Astrocyte (in vitro differentiated cells and primary cell): ENCODE data around the gene PSMC2. TPM values are rescaled to one million over a fixed set of nuclear protein-coding genes. Genes with fewer than 3 reads are reported as not detected.

Experiments used
- DNase-seq: peaks from one replicate; pipeline ENCODE4 v3.0.0-alpha.2; 2010; ENCODE audit warnings: low read depth
- FAIRE-seq: peaks from 2 replicates; lab custom pipeline; 2011; peaks lifted over from hg19 to GRCh38; lab: Jason Lieb, UNC
- H2AFZ ChIP-seq: 2 replicates; pipeline ENCODE4 v1.6.0; 2012; ENCODE audit warnings: low read depth, low read length, inconsistent platforms
- H3K27ac ChIP-seq: 2 replicates; pipeline ENCODE4 v1.5.1; 2011; ENCODE audit warnings: low read depth, low read length, inconsistent platforms
- H3K27me3 ChIP-seq: 2 replicates; pipeline ENCODE4 v1.6.0; 2011; ENCODE audit warnings: low read length, inconsistent platforms; ENCODE audit not compliant: insufficient read depth
- H3K36me3 ChIP-seq: 2 replicates; pipeline ENCODE4 v1.5.1; 2011; ENCODE audit warnings: low read length, inconsistent platforms; ENCODE audit not compliant: insufficient read depth
- H3K4me1 ChIP-seq: 2 replicates; pipeline ENCODE4 v1.5.1; 2011; ENCODE audit warnings: low read length, inconsistent platforms; ENCODE audit not compliant: insufficient read depth
- H3K4me2 ChIP-seq: 2 replicates; pipeline ENCODE4 v1.6.0; 2012; ENCODE audit warnings: low read length, inconsistent platforms
- H3K4me3 ChIP-seq: 2 replicates; pipeline ENCODE4 v1.5.1; 2011; ENCODE audit warnings: low read depth, mild to moderate bottlenecking, low read length, inconsistent platforms; ENCODE audit not compliant: insufficient read depth
- H3K79me2 ChIP-seq: 2 replicates; pipeline ENCODE4 v1.6.0; 2012; ENCODE audit warnings: mild to moderate bottlenecking, low read length, inconsistent platforms; ENCODE audit not compliant: insufficient read depth
- H3K9ac ChIP-seq: 2 replicates; pipeline ENCODE4 v1.6.0; 2012; ENCODE audit warnings: mild to moderate bottlenecking, low read length, inconsistent platforms
- H3K9me3 ChIP-seq: 2 replicates; pipeline ENCODE4 v1.5.1; 2012; ENCODE audit warnings: low read depth, mild to moderate bottlenecking, low read length, inconsistent platforms; ENCODE audit not compliant: insufficient read depth
- H4K20me1 ChIP-seq: 2 replicates; pipeline ENCODE4 v1.6.0; 2012; ENCODE audit warnings: low read length, inconsistent platforms; ENCODE audit not compliant: insufficient read depth
- H3K27ac Mint-ChIP-seq: one replicate; pipeline ENCODE4 v1.8.0; 2021; ENCODE audit warnings: mild to moderate bottlenecking, mixed read lengths; ENCODE audit not compliant: unreplicated experiment
- H3K27me3 Mint-ChIP-seq: one replicate; pipeline ENCODE4 v1.8.0; 2021; ENCODE audit warnings: low read depth, mixed read lengths; ENCODE audit not compliant: unreplicated experiment
- H3K36me3 Mint-ChIP-seq: one replicate; pipeline ENCODE4 v1.8.0; 2021; ENCODE audit warnings: low read depth, mixed read lengths; ENCODE audit not compliant: unreplicated experiment
- H3K4me1 Mint-ChIP-seq: one replicate; pipeline ENCODE4 v1.8.0; 2021; ENCODE audit warnings: low read depth, mixed read lengths; ENCODE audit not compliant: unreplicated experiment
- H3K4me3 Mint-ChIP-seq: one replicate; pipeline ENCODE4 v1.8.0; 2021; ENCODE audit warnings: mild to moderate bottlenecking, moderate library complexity, mixed read lengths; ENCODE audit not compliant: unreplicated experiment
- H3K9me3 Mint-ChIP-seq: one replicate; pipeline ENCODE4 v1.8.0; 2021; ENCODE audit warnings: mild to moderate bottlenecking, mixed read lengths; ENCODE audit not compliant: unreplicated experiment
- CTCF ChIP-seq: IDR thresholded peaks from 2 replicates; pipeline ENCODE4 v1.5.1; 2011; ENCODE audit warnings: low read depth, mild to moderate bottlenecking, inconsistent platforms, low read length, moderate library complexity; ENCODE audit not compliant: insufficient read depth
- EZH2 ChIP-seq: IDR thresholded peaks from 2 replicates; pipeline ENCODE4 v1.6.1; 2012; ENCODE audit warnings: mild to moderate bottlenecking, low read length, inconsistent platforms; ENCODE audit not compliant: insufficient read depth
- total RNA-seq: library from RNA; stranded (reverse); gene quantifications from 2 replicates; pipeline ENCODE4 v1.2.1, GENCODE V29; 2021

The PSMC2 gene
- total RNA-seq, 1 donor from 2014 or later, result 146 TPM

- Mint-ChIP-seq H3K36me3 (peaks cover 9% of the 10 kb centered on the region), H3K9me3 (no peaks in the 10 kb centered on the region), H3K4me3 (peak overlapping the region; percentile 89), H3K27me3 (no peaks in the 10 kb centered on the region), H3K4me1 (peaks cover 14% of the 10 kb centered on the region), H3K27ac (peak overlapping the region; percentile 91)
- TF ChIP-seq CTCF, result no peak
- TF ChIP-seq EZH2, result no peak
- Histone ChIP-seq H3K9ac (peak overlapping the region; percentile 91), H3K27me3 (no peaks in the 10 kb centered on the region), H2AFZ (no peak overlapping the region), H4K20me1 (peaks cover 30% of the 10 kb centered on the region), H3K4me2 (peak overlapping the region; percentile 93), H3K4me1 (no peaks in the 10 kb centered on the region), H3K9me3 (no peaks in the 10 kb centered on the region), H3K27ac (no peak overlapping the region), H3K4me3 (peak overlapping the region; percentile 82), H3K79me2 (peaks cover 75% of the 10 kb centered on the region), H3K36me3 (peaks cover 15% of the 10 kb centered on the region)
- FAIRE-seq, result no peak
- no peak for DNase-seq
Measured at GRCh38 chr7:103343332-103343731, 4.1 kb upstream of the PSMC2 start.

GRCh38 chr7:103343758-103344452 is 3.5 kb upstream of the PSMC2 start:
- peak overlapping the region; percentile 86 for H3K27ac ChIP-seq
- DNase-seq (peak; percentile 21), FAIRE-seq (no peak)
- Mint-ChIP-seq H3K36me3 (peaks cover 9% of the 10 kb centered on the region), H3K9me3 (no peaks in the 10 kb centered on the region), H3K4me3 (peak overlapping the region; percentile 89), H3K27me3 (no peaks in the 10 kb centered on the region), H3K4me1 (peaks cover 14% of the 10 kb centered on the region), H3K27ac (peak overlapping the region; percentile 91)
- peaks cover 31% of the 10 kb centered on the region for H4K20me1 ChIP-seq
- peak overlapping the region; percentile 93 for H3K4me2 ChIP-seq
- H3K4me1 ChIP-seq, result peaks cover 1% of the 10 kb centered on the region
- peak overlapping the region; percentile 82 for H3K4me3 ChIP-seq
- peaks cover 15% of the 10 kb centered on the region for H3K36me3 ChIP-seq
- no peak for TF ChIP-seq EZH2
- no peak for TF ChIP-seq CTCF
- peak overlapping the region; percentile 91 for H3K9ac ChIP-seq
- H3K9me3 ChIP-seq, result no peaks in the 10 kb centered on the region
- H3K79me2 ChIP-seq, result peaks cover 80% of the 10 kb centered on the region
- H3K27me3 ChIP-seq, result no peaks in the 10 kb centered on the region
- peak overlapping the region; percentile 90 for H2AFZ ChIP-seq
